DOHH2 (cell line): ENCODE measurements around the gene SOWAHA.

Experiments used
- CTCF ChIP-seq: fragments of 200-600 bp; sonication (generic); IDR thresholded peaks from one replicate; pipeline ENCODE4 v1.5.1; 2014; ENCODE audit warnings: antibody characterized with exemption, mild to moderate bottlenecking, low read depth, low read length; ENCODE audit not compliant: poor library complexity, severe bottlenecking
- EZH2phosphoT487 ChIP-seq: fragments of 200-600 bp; sonication (generic); IDR thresholded peaks from 2 replicates; pipeline ENCODE4 v1.6.1; 2017; ENCODE audit warnings: borderline replicate concordance, mild to moderate bottlenecking, antibody characterized with exemption, low read length, moderate library complexity, mixed read lengths

- TF ChIP-seq CTCF (no peak), EZH2phosphoT487 (no peak)
Observed at GRCh38 chr5:132764671-132765238, 48.3 kb upstream of the SOWAHA start.
